Fibroblast of skin of left quadriceps (primary cell): ENCODE results near the gene BTG4.

Source experiments
- DNase-seq, 2 experiments: peaks; one replicate each; pipeline ENCODE4 v3.0.0-alpha.2; 2013; ENCODE audit warnings: low read depth in 2 of 2

The BTG4 gene

GRCh38 chr11:111490496-111490895 lies 21.7 kb downstream of the BTG4 start:
- DNase-seq = no peak

GRCh38 chr11:111483431-111483830 lies 28.8 kb downstream of the BTG4 start:
- no peak for DNase-seq

GRCh38 chr11:111479666-111480065 lies 32.5 kb downstream of the BTG4 start:
- DNase-seq = no peak

- DNase-seq = no peak
Measured at GRCh38 chr11:111477898-111478297, 34.3 kb downstream of the BTG4 start.

GRCh38 chr11:111476956-111477355 lies 35.2 kb downstream of the BTG4 start:
- DNase-seq = no peak

GRCh38 chr11:111476366-111476765 lies 35.8 kb downstream of the BTG4 start:
- no peak for DNase-seq

GRCh38 chr11:111474432-111474831 lies 37.8 kb downstream of the BTG4 start:
- no peak for DNase-seq

- no peak for DNase-seq
Measured at GRCh38 chr11:111472228-111472627, 40.0 kb downstream of the BTG4 start.

- no peak for DNase-seq
Measured at GRCh38 chr11:111469200-111469599, 43.0 kb downstream of the BTG4 start.

- no peak for DNase-seq
Measured at GRCh38 chr11:111466615-111467014, 45.6 kb downstream of the BTG4 start.

GRCh38 chr11:111465400-111465799 lies 46.8 kb downstream of the BTG4 start:
- peak; percentile 56 to 57 for DNase-seq

- DNase-seq = no peak
Measured at GRCh38 chr11:111463276-111463675, 48.9 kb downstream of the BTG4 start.

- no peak for DNase-seq
Measured at GRCh38 chr11:111462329-111462728, 49.9 kb downstream of the BTG4 start.

- DNase-seq = no peak
Measured at GRCh38 chr11:111461460-111462235, 50.5 kb downstream of the BTG4 start.

- DNase-seq = peak; percentile 72 to 76
Measured at GRCh38 chr11:111460856-111461255, 51.3 kb downstream of the BTG4 start.

GRCh38 chr11:111460340-111460739 lies 51.8 kb downstream of the BTG4 start:
- DNase-seq = no peak

- no peak for DNase-seq
Measured at GRCh38 chr11:111459506-111460270, 52.5 kb downstream of the BTG4 start.

GRCh38 chr11:111457731-111458368 lies 54.3 kb downstream of the BTG4 start:
- no peak for DNase-seq

- no peak for DNase-seq
Measured at GRCh38 chr11:111456859-111457730, 55.1 kb downstream of the BTG4 start.

GRCh38 chr11:111456086-111456858 lies 55.9 kb downstream of the BTG4 start:
- no peak for DNase-seq
